ENCODE data around the gene MYZAP.

GRCh38 chr15:57647071-57647790 lies 55.5 kb downstream of the MYZAP start:
- TF ChIP-seq CTCF (conservative IDR thresholded peaks at IDR 0.05 in 1 of 2, IDR thresholded peaks at IDR 0.05 in 1 of 2; ENCODE audit: extremely low read depth in 1 of 2, insufficient read depth in 1 of 2, low read depth in 1 of 2, low read length in 2 of 2) (no peak), EZH2 (IDR thresholded peaks at IDR 0.05; ENCODE audit: borderline replicate concordance, low read length) (no peak)

Measured in mammary epithelial cell (primary cell).